Sigmoid colon (tissue), 7 donors: Measurements from ENCODE around the gene ARSD. TPM values are rescaled to one million over a fixed set of nuclear protein-coding genes. Genes with fewer than 3 reads are reported as not detected.

Source experiments
- DNase-seq: peaks from one replicate; pipeline ENCODE4 v3.0.0-alpha.2; 2019
- H3K27ac ChIP-seq, 4 donors: fragments of 200-600 bp; sonication (generic); one replicate each; pipeline ENCODE4 v1.5.1; 2016 to 2019; ENCODE audit warnings: mild to moderate bottlenecking in 1 of 4
- H3K27me3 ChIP-seq, 3 donors: fragments of 200-600 bp; sonication (generic); one replicate each; pipeline ENCODE4 v1.5.1; 2019; ENCODE audit warnings: mild to moderate bottlenecking in 1 of 3
- H3K36me3 ChIP-seq, 4 donors: fragments of 200-600 bp; sonication (generic); one replicate each; pipeline ENCODE4 v1.5.1; 2016 to 2019
- H3K4me1 ChIP-seq, 4 donors: fragments of 200-600 bp; sonication (generic); one replicate each; pipeline ENCODE4 v1.5.1; 2017 to 2019
- H3K4me3 ChIP-seq, 4 donors: fragments of 200-600 bp; sonication (generic); one replicate each; pipeline ENCODE4 v1.5.1; 2017 to 2019; ENCODE audit warnings: mild to moderate bottlenecking in 2 of 4, moderate library complexity in 1 of 4
- H3K9me3 ChIP-seq, 4 donors: fragments of 200-600 bp in 3 of 4; sonication (generic) in 3 of 4; one replicate each; pipeline versions ENCODE4 v1.5.1 to v1.6.1; 2013 to 2019
- CTCF ChIP-seq, 4 experiments: fragments of 450-650 bp in 3 of 4; fragments of 200-600 bp in 1 of 4; IDR thresholded peaks; one replicate each; pipeline ENCODE4 v1.5.1; 2016 to 2019; ENCODE audit warnings: antibody characterized with exemption in 4 of 4, mild to moderate bottlenecking in 3 of 4, moderate library complexity in 2 of 4
- EP300 ChIP-seq, 4 donors: sonication (generic); formaldehyde crosslinking; IDR thresholded peaks; one replicate each; pipeline ENCODE4 v1.6.1; 2017; ENCODE audit warnings: antibody characterized with exemption in 4 of 4
- POLR2A ChIP-seq, 2 donors: fragments of 450-650 bp; IDR thresholded peaks; one replicate each; pipeline ENCODE4 v1.6.1; 2016; ENCODE audit warnings: antibody characterized with exemption in 2 of 2, mild to moderate bottlenecking in 2 of 2, moderate library complexity in 2 of 2
- POLR2AphosphoS5 ChIP-seq, 4 donors: sonication (generic); formaldehyde crosslinking; IDR thresholded peaks; one replicate each; pipeline ENCODE4 v1.6.1; 2017; ENCODE audit warnings: antibody characterized with exemption in 4 of 4
- WGBS, 2 donors: extraction: QIAGEN DNeasy Blood & Tissue Kit; methylation state at CpG; one replicate each; pipeline ENCODE4 v1.1.7; 2013; 5-methylcytosine and 5-hydroxymethylcytosine counted together
- intact Hi-C: fragments of 100-400 bp; cut with DNase I; formaldehyde crosslinking; loops from one replicate; pipeline ENCODE4 v1.15.1; 2023
- polyA plus RNA-seq, 3 donors: library from polyadenylated mRNA; stranded (reverse); fragments of 200-250 nt; gene quantifications; one replicate each; pipeline ENCODE4 v1.2.3, GENCODE V29; 2013
- total RNA-seq, 4 donors: library from RNA; depleted of rRNA; stranded (reverse); fragments of >200 nt; gene quantifications; one replicate each; pipeline ENCODE4 v1.1.0, GENCODE V29; 2016
- donor health status: healthy with polysubstance abuse.
- donor health status: Bipolar disorder and iron deficiency.
- donor health status: healthy.

Gene ARSD
- total and polyA plus RNA-seq, 7 donors, result 4.2 to 14.4 (median 10.0) TPM

- no peaks in the 10 kb centered on the region for H3K27me3 ChIP-seq
- 14 to 67% methylated on average over 11 of the region's 11 CpGs for WGBS, 2 donors
- DNase-seq, result no peak
- intact Hi-C loops, result no loop called here
- TF ChIP-seq POLR2A (IDR thresholded peaks at IDR 0.05) (no peak), EP300 (IDR thresholded peaks at IDR 0.05) (no peak), CTCF (IDR thresholded peaks at IDR 0.05) (no peak), POLR2AphosphoS5 (IDR thresholded peaks at IDR 0.05) (no peak)
- H3K4me3 ChIP-seq, result no peak overlapping the region
- no peaks in the 10 kb centered on the region for H3K9me3 ChIP-seq
- H3K36me3 ChIP-seq, result no peaks in the 10 kb centered on the region
- no peak overlapping the region for H3K27ac ChIP-seq
- no peaks in the 10 kb centered on the region for H3K4me1 ChIP-seq
Observed at GRCh38 chrX:2962381-2962780, 33.2 kb upstream of the ARSD start.

GRCh38 chrX:2960861-2961515, 31.8 kb upstream of the ARSD start:
- no peaks in the 10 kb centered on the region for H3K4me1 ChIP-seq
- intact Hi-C loops, result no loop called here
- TF ChIP-seq EP300 (IDR thresholded peaks at IDR 0.05), result no peak
- no peak for TF ChIP-seq CTCF (IDR thresholded peaks at IDR 0.05)
- TF ChIP-seq POLR2AphosphoS5 (IDR thresholded peaks at IDR 0.05), result no peak
- TF ChIP-seq POLR2A (IDR thresholded peaks at IDR 0.05), result no peak

GRCh38 chrX:2958199-2958598, 29.1 kb upstream of the ARSD start:
- Histone ChIP-seq H3K27ac (no peak overlapping the region), H3K27me3 (no peaks in the 10 kb centered on the region), H3K4me1 (no peaks in the 10 kb centered on the region), H3K9me3 (no peaks in the 10 kb centered on the region), H3K36me3 (no peaks in the 10 kb centered on the region), H3K4me3 (no peak overlapping the region)
- intact Hi-C loops, result no loop called here
- 90 to 96% methylated on average over 9 of the region's 9 CpGs for WGBS, 2 donors
- no peak for DNase-seq
- TF ChIP-seq CTCF (IDR thresholded peaks at IDR 0.05) (no peak), POLR2AphosphoS5 (IDR thresholded peaks at IDR 0.05) (no peak), POLR2A (IDR thresholded peaks at IDR 0.05) (no peak), EP300 (IDR thresholded peaks at IDR 0.05) (no peak)

More at GRCh38 chrX:2960861-2961515, 31.8 kb upstream of the ARSD start:
- no peak overlapping the region for H3K27ac ChIP-seq
- H3K36me3 ChIP-seq, result no peaks in the 10 kb centered on the region
- H3K4me3 ChIP-seq, result no peak overlapping the region
- no peaks in the 10 kb centered on the region for H3K9me3 ChIP-seq
- WGBS, 2 donors, result 90 to 94% methylated on average over 14 of the region's 14 CpGs
- H3K27me3 ChIP-seq, result no peaks in the 10 kb centered on the region
- no peak for DNase-seq

- WGBS, 2 donors, result 92 to 93% methylated on average over 4 of the region's 4 CpGs
- H3K36me3 ChIP-seq, result no peaks in the 10 kb centered on the region
- TF ChIP-seq CTCF (IDR thresholded peaks at IDR 0.05) (no peak), POLR2A (IDR thresholded peaks at IDR 0.05) (no peak), POLR2AphosphoS5 (IDR thresholded peaks at IDR 0.05) (no peak), EP300 (IDR thresholded peaks at IDR 0.05) (no peak)
Observed at GRCh38 chrX:2955838-2956237, 26.7 kb upstream of the ARSD start.

GRCh38 chrX:2955281-2955680, 26.1 kb upstream of the ARSD start:
- Histone ChIP-seq H3K36me3 (no peaks in the 10 kb centered on the region), H3K4me1 (no peaks in the 10 kb centered on the region), H3K4me3 (no peak overlapping the region), H3K27ac (no peak overlapping the region), H3K27me3 (no peaks in the 10 kb centered on the region), H3K9me3 (no peaks in the 10 kb centered on the region)
- TF ChIP-seq EP300 (IDR thresholded peaks at IDR 0.05) (no peak), POLR2A (IDR thresholded peaks at IDR 0.05) (no peak), CTCF (IDR thresholded peaks at IDR 0.05) (no peak), POLR2AphosphoS5 (IDR thresholded peaks at IDR 0.05) (no peak)
- intact Hi-C loops, result no loop called here
- no peak for DNase-seq
- 96% methylated on average over 10 of the region's 10 CpGs for WGBS, 2 donors

More at GRCh38 chrX:2955838-2956237, 26.7 kb upstream of the ARSD start:
- no peak for DNase-seq
- no peak overlapping the region for H3K4me3 ChIP-seq
- no peaks in the 10 kb centered on the region for H3K9me3 ChIP-seq
- H3K4me1 ChIP-seq, result no peaks in the 10 kb centered on the region
- intact Hi-C loops, result no loop called here
- no peaks in the 10 kb centered on the region for H3K27me3 ChIP-seq
- H3K27ac ChIP-seq, result no peak overlapping the region
